Trophoblast cell (in vitro differentiated cells and primary cell): ENCODE measurements around the gene WNT1.
A peak's percentile ranks its signal among the peaks of the same experiment; 100 is the strongest.

ENCODE experiments used
- DNase-seq, 2 donors: peaks; one replicate each; pipeline ENCODE4 v3.0.0-alpha.2; 2016
- H2AFZ ChIP-seq: 2 replicates; pipeline ENCODE4 v1.6.1; 2013; ENCODE audit warnings: low read length, moderate library complexity, mild to moderate bottlenecking; ENCODE audit not compliant: insufficient read depth, poor library complexity
- H2AK5ac ChIP-seq: 2 replicates; pipeline ENCODE4 v1.6.1; 2013; ENCODE audit warnings: mild to moderate bottlenecking, low read length
- H2BK120ac ChIP-seq: 2 replicates; pipeline ENCODE4 v1.6.1; 2013; ENCODE audit warnings: low read length, mild to moderate bottlenecking, moderate library complexity; ENCODE audit not compliant: insufficient read depth, poor library complexity
- H2BK12ac ChIP-seq: 2 replicates; pipeline ENCODE4 v1.6.1; 2013; ENCODE audit warnings: mild to moderate bottlenecking, low read length, moderate library complexity
- H2BK5ac ChIP-seq: 2 replicates; pipeline ENCODE4 v1.6.1; 2013; ENCODE audit warnings: low read length, low read depth, moderate library complexity, mild to moderate bottlenecking; ENCODE audit not compliant: poor library complexity
- H3K14ac ChIP-seq: 2 replicates; pipeline ENCODE4 v1.6.1; 2013; ENCODE audit warnings: mild to moderate bottlenecking, low read length
- H3K18ac ChIP-seq: 2 replicates; pipeline ENCODE4 v1.6.1; 2013; ENCODE audit warnings: mild to moderate bottlenecking, low read length
- H3K23ac ChIP-seq: 2 replicates; pipeline ENCODE4 v1.6.1; 2013; ENCODE audit warnings: low read length
- H3K27ac ChIP-seq: 2 replicates; pipeline ENCODE4 v1.5.1; 2013; ENCODE audit warnings: low read depth, mild to moderate bottlenecking, inconsistent platforms, low read length, moderate library complexity
- H3K27me3 ChIP-seq: 2 replicates; pipeline ENCODE4 v1.6.1; 2013; ENCODE audit warnings: inconsistent platforms, mild to moderate bottlenecking, low read length, moderate library complexity; ENCODE audit not compliant: insufficient read depth
- H3K36me3 ChIP-seq, 2 experiments: 1 replicate in 1 of 2; 2 replicates in 1 of 2; pipeline ENCODE4 v1.6.1; 2013; ENCODE audit warnings: low read length in 2 of 2, mild to moderate bottlenecking in 2 of 2, moderate library complexity in 1 of 2; ENCODE audit not compliant: insufficient read depth in 2 of 2, control insufficient read depth in 1 of 2
- H3K4ac ChIP-seq: 2 replicates; pipeline ENCODE4 v1.6.1; 2013; ENCODE audit warnings: low read depth, mild to moderate bottlenecking, low read length, moderate library complexity
- H3K4me1 ChIP-seq, 2 experiments: 1 replicate in 1 of 2; 2 replicates in 1 of 2; pipeline ENCODE4 v1.6.1; 2013; ENCODE audit warnings: low read length in 2 of 2, mild to moderate bottlenecking in 2 of 2, moderate library complexity in 1 of 2; ENCODE audit not compliant: insufficient read depth in 2 of 2, control insufficient read depth in 1 of 2
- H3K4me2 ChIP-seq: 2 replicates; pipeline ENCODE4 v1.6.1; 2013; ENCODE audit warnings: inconsistent platforms, mild to moderate bottlenecking, low read length, moderate library complexity
- H3K4me3 ChIP-seq: 2 replicates; pipeline ENCODE4 v1.5.1; 2013; ENCODE audit warnings: mild to moderate bottlenecking, low read depth, low read length, inconsistent platforms
- H3K79me1 ChIP-seq: one replicate; pipeline ENCODE4 v1.6.1; 2013; ENCODE audit warnings: low read length
- H3K79me2 ChIP-seq: 2 replicates; pipeline ENCODE4 v1.6.1; 2013; ENCODE audit warnings: low read length, mild to moderate bottlenecking; ENCODE audit not compliant: control insufficient read depth, insufficient read depth, poor library complexity
- H3K9ac ChIP-seq: 2 replicates; pipeline ENCODE4 v1.6.1; 2013; ENCODE audit warnings: mild to moderate bottlenecking, low read length
- H3K9me3 ChIP-seq: 2 replicates; pipeline ENCODE4 v1.6.1; 2013; ENCODE audit warnings: low read depth, mild to moderate bottlenecking, control low read depth, inconsistent platforms, low read length; ENCODE audit not compliant: insufficient read depth
- H4K12ac ChIP-seq: 2 replicates; pipeline ENCODE4 v1.6.1; 2013; ENCODE audit warnings: low read depth, mild to moderate bottlenecking, low read length, moderate library complexity
- H4K8ac ChIP-seq: 2 replicates; pipeline ENCODE4 v1.6.1; 2013; ENCODE audit warnings: low read depth, mild to moderate bottlenecking, low read length, moderate library complexity
- H4K91ac ChIP-seq: one replicate; pipeline ENCODE4 v1.6.1; 2013; ENCODE audit warnings: low read depth, mild to moderate bottlenecking, low read length, moderate library complexity
- WGBS: extraction: QIAGEN DNeasy Blood & Tissue Kit; methylation state at CpG from one replicate; pipeline ENCODE4 v1.1.7; 2013; ENCODE audit warnings: missing lambda C conversion rate; ENCODE audit not compliant: insufficient read length, insufficient coverage; ENCODE audit errors: extremely low coverage; 5-methylcytosine and 5-hydroxymethylcytosine counted together

WNT1 gene

GRCh38 chr12:49014547-49014946, 36.4 kb downstream of the WNT1 start:
- H3K18ac ChIP-seq = no peak overlapping the region
- H3K79me1 ChIP-seq = peaks cover 8% of the 10 kb centered on the region
- H3K9me3 ChIP-seq = no peaks in the 10 kb centered on the region
- H3K4me2 ChIP-seq = no peak overlapping the region
- peaks cover 6% of the 10 kb centered on the region for H3K79me2 ChIP-seq
- no peak overlapping the region for H2BK120ac ChIP-seq
- H3K27me3 ChIP-seq = no peaks in the 10 kb centered on the region
- H3K4me3 ChIP-seq = no peak overlapping the region
- H3K36me3 ChIP-seq = peaks cover 5 to 8% of the 10 kb centered on the region in 2 experiments
- H2BK5ac ChIP-seq = no peak overlapping the region
- no peak overlapping the region for H3K27ac ChIP-seq
- no CpG with 5 or more reads among the region's 1 CpG for WGBS
- no peak overlapping the region for H4K12ac ChIP-seq
- H3K4ac ChIP-seq = no peak overlapping the region
- no peak overlapping the region for H3K23ac ChIP-seq
- H3K4me1 ChIP-seq = peaks cover 0 to 6% of the 10 kb centered on the region in 2 experiments
- H2AFZ ChIP-seq = no peak overlapping the region
- DNase-seq = peak in 1 of 2 donors; percentile 17
- no peak overlapping the region for H4K8ac ChIP-seq
- no peak overlapping the region for H2AK5ac ChIP-seq
- no peak overlapping the region for H2BK12ac ChIP-seq
- H3K9ac ChIP-seq = no peak overlapping the region
- H3K14ac ChIP-seq = no peak overlapping the region
- no peak overlapping the region for H4K91ac ChIP-seq

GRCh38 chr12:49015196-49015595, 37.1 kb downstream of the WNT1 start:
- H3K36me3 ChIP-seq = peaks cover 5 to 8% of the 10 kb centered on the region in 2 experiments
- no peak overlapping the region for H4K91ac ChIP-seq
- no peak overlapping the region for H3K14ac ChIP-seq
- DNase-seq = no peak
- whole genome bisulfite sequencing = no CpG with 5 or more reads among the region's 1 CpG
- no peak overlapping the region for H2BK120ac ChIP-seq
- H3K9ac ChIP-seq = no peak overlapping the region
- H4K12ac ChIP-seq = no peak overlapping the region
- H4K8ac ChIP-seq = no peak overlapping the region
- H3K79me2 ChIP-seq = peaks cover 6% of the 10 kb centered on the region
- H3K4me1 ChIP-seq = peaks cover 0 to 6% of the 10 kb centered on the region in 2 experiments
- no peak overlapping the region for H3K4me2 ChIP-seq
- H2BK12ac ChIP-seq = no peak overlapping the region
- no peaks in the 10 kb centered on the region for H3K27me3 ChIP-seq
- peaks cover 8% of the 10 kb centered on the region for H3K79me1 ChIP-seq
- no peak overlapping the region for H2BK5ac ChIP-seq
- H2AFZ ChIP-seq = no peak overlapping the region
- H3K4me3 ChIP-seq = no peak overlapping the region
- H3K18ac ChIP-seq = no peak overlapping the region
- no peaks in the 10 kb centered on the region for H3K9me3 ChIP-seq
- no peak overlapping the region for H3K27ac ChIP-seq
- no peak overlapping the region for H2AK5ac ChIP-seq
- no peak overlapping the region for H3K23ac ChIP-seq
- no peak overlapping the region for H3K4ac ChIP-seq

DNA sequence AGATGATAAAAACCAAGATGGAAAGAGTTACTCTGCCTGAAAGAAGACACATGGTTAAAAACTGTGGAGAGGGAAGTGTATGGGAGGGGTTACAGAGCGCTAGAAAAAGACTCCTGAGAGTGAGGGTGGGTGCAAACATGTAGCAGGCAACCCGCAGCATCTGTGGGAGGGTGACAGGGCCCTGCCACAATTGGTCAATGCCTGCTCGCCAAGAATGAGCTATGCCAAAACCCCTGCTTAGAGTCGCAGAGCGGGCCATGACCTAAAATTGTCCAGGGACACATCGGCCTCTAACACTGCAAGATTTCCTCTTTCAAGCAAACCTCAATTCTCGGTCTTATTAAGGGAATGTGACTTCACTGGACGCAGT, 39.8 kb downstream of the WNT1 start:
- Histone ChIP-seq H3K18ac (no peak overlapping the region), H3K4me3 (peak overlapping the region; percentile 92), H3K9me3 (no peaks in the 10 kb centered on the region), H3K79me2 (peaks cover 6% of the 10 kb centered on the region), H3K4me1 (peaks cover 0 to 6% of the 10 kb centered on the region in 2 experiments), H2BK120ac (peak overlapping the region; percentile 52), H2BK12ac (no peak overlapping the region), H3K36me3 (peaks cover 18 to 24% of the 10 kb centered on the region in 2 experiments), H3K4ac (no peak overlapping the region), H2AK5ac (peak overlapping the region; percentile 28), H3K27ac (no peak overlapping the region), H3K27me3 (no peaks in the 10 kb centered on the region), H3K14ac (peak overlapping the region; percentile 71), H4K8ac (peak overlapping the region; percentile 94), H3K79me1 (peaks cover 8% of the 10 kb centered on the region), H3K9ac (peak overlapping the region; percentile 96), H3K23ac (no peak overlapping the region), H2BK5ac (peak overlapping the region; percentile 15), H4K91ac (peak overlapping the region; percentile 38), H2AFZ (peak overlapping the region; percentile 8), H4K12ac (peak overlapping the region; percentile 81), H3K4me2 (peak overlapping the region; percentile 55)
- DNase-seq = peak; percentile 39 to 59
- WGBS = no CpG with 5 or more reads among the region's 8 CpGs

- Histone ChIP-seq H3K9me3 (no peaks in the 10 kb centered on the region), H3K79me1 (peaks cover 8% of the 10 kb centered on the region), H3K27me3 (no peaks in the 10 kb centered on the region), H3K4me1 (peaks cover 0 to 6% of the 10 kb centered on the region in 2 experiments), H4K8ac (peak within 1 kb of the TSS; percentile 95), H3K9ac (peak within 1 kb of the TSS; percentile 96), H2BK120ac (peak within 1 kb of the TSS; percentile 56), H3K14ac (peak within 1 kb of the TSS; percentile 81), H3K18ac (peak within 1 kb of the TSS; percentile 55), H3K4ac (peak within 1 kb of the TSS; percentile 12), H3K79me2 (peaks cover 6% of the 10 kb centered on the region), H2AFZ (peak within 1 kb of the TSS; percentile 92), H2BK5ac (peak within 1 kb of the TSS; percentile 15), H2BK12ac (peak within 1 kb of the TSS; percentile 38), H3K4me2 (peak within 1 kb of the TSS; percentile 55), H2AK5ac (peak within 1 kb of the TSS; percentile 81), H3K36me3 (peaks cover 22 to 28% of the 10 kb centered on the region in 2 experiments), H4K12ac (peak within 1 kb of the TSS; percentile 92), H4K91ac (peak within 1 kb of the TSS; percentile 89), H3K23ac (no peak within 1 kb of the TSS), H3K4me3 (peak within 1 kb of the TSS; percentile 92), H3K27ac (peak within 1 kb of the TSS; percentile 66)
- DNase-seq = peak; percentile 96 to 97
- WGBS = no CpG with 5 or more reads among the region's 59 CpGs
Observed at GRCh38 chr12:49018261-49019119, 40.4 kb downstream of the WNT1 start, which contains the start of gene PRKAG1. PRKAG1 (minus strand) TSS chr12:49018776; CDS start chr12:49018740, 36 bp downstream.
